ENCODE measurements around the gene PGBD5.

Gene PGBD5

GRCh38 chr1:230348386-230349019, 77.6 kb downstream of the PGBD5 start:
- no peak for DNase-seq (ENCODE audit: low spot score)

- DNase-seq (ENCODE audit: low spot score), result no peak
Observed at GRCh38 chr1:230347896-230348295, 78.2 kb downstream of the PGBD5 start.

- peak; percentile 95 for DNase-seq (ENCODE audit: low spot score)
Observed at GRCh38 chr1:230345139-230345885, 80.8 kb downstream of the PGBD5 start.

- DNase-seq (ENCODE audit: low spot score), result no peak
Observed at GRCh38 chr1:230342699-230343098, 83.4 kb downstream of the PGBD5 start.

- DNase-seq (ENCODE audit: low spot score), result no peak
Observed at GRCh38 chr1:230342019-230342418, 84.1 kb downstream of the PGBD5 start.

GRCh38 chr1:230341162-230341546, 85.0 kb downstream of the PGBD5 start:
- DNase-seq (ENCODE audit: low spot score), result no peak

GRCh38 chr1:230340526-230341161, 85.5 kb downstream of the PGBD5 start:
- DNase-seq (ENCODE audit: low spot score), result no peak

GRCh38 chr1:230339033-230339432, 87.1 kb downstream of the PGBD5 start:
- no peak for DNase-seq (ENCODE audit: low spot score)

- DNase-seq (ENCODE audit: low spot score), result no peak
Observed at GRCh38 chr1:230337266-230337665, 88.9 kb downstream of the PGBD5 start.

GRCh38 chr1:230335861-230336522, 90.1 kb downstream of the PGBD5 start:
- DNase-seq (ENCODE audit: low spot score), result no peak

- no peak for DNase-seq (ENCODE audit: low spot score)
Observed at GRCh38 chr1:230334447-230334837, 91.7 kb downstream of the PGBD5 start.

- DNase-seq (ENCODE audit: low spot score), result no peak
Observed at GRCh38 chr1:230333590-230334446, 92.3 kb downstream of the PGBD5 start.

- no peak for DNase-seq (ENCODE audit: low spot score)
Observed at GRCh38 chr1:230332575-230333066, 93.5 kb downstream of the PGBD5 start.

- DNase-seq (ENCODE audit: low spot score), result no peak
Observed at GRCh38 chr1:230332061-230332460, 94.1 kb downstream of the PGBD5 start.

- DNase-seq (ENCODE audit: low spot score), result no peak
Observed at GRCh38 chr1:230330157-230330556, 96.0 kb downstream of the PGBD5 start.

GRCh38 chr1:230328342-230329015, 97.7 kb downstream of the PGBD5 start:
- DNase-seq (ENCODE audit: low spot score), result no peak

- DNase-seq (ENCODE audit: low spot score), result no peak
Observed at GRCh38 chr1:230327892-230328284, 98.2 kb downstream of the PGBD5 start.

- no peak for DNase-seq (ENCODE audit: low spot score)
Observed at GRCh38 chr1:230326971-230327891, 98.9 kb downstream of the PGBD5 start.

- DNase-seq (ENCODE audit: low spot score), result no peak
Observed at GRCh38 chr1:230323686-230324085, 102.4 kb downstream of the PGBD5 start.

GRCh38 chr1:230322967-230323547, 103.1 kb downstream of the PGBD5 start:
- no peak for DNase-seq (ENCODE audit: low spot score)
